NCI-H2107 treated with DMSO at 0.1 percent for 48 hours (cell line): ENCODE results near the gene EFL1.
"Not testable (repeated sequence)": the region's sequence is repeated elsewhere in the genome, so short reads cannot be mapped to it uniquely, and the experiment has no call there.

Experiments
- DNase-seq: peaks from one replicate; lab custom pipeline; 2025; ENCODE audit not compliant: unreplicated experiment; lab: John Stamatoyannopoulos, UW

Gene EFL1

DNA sequence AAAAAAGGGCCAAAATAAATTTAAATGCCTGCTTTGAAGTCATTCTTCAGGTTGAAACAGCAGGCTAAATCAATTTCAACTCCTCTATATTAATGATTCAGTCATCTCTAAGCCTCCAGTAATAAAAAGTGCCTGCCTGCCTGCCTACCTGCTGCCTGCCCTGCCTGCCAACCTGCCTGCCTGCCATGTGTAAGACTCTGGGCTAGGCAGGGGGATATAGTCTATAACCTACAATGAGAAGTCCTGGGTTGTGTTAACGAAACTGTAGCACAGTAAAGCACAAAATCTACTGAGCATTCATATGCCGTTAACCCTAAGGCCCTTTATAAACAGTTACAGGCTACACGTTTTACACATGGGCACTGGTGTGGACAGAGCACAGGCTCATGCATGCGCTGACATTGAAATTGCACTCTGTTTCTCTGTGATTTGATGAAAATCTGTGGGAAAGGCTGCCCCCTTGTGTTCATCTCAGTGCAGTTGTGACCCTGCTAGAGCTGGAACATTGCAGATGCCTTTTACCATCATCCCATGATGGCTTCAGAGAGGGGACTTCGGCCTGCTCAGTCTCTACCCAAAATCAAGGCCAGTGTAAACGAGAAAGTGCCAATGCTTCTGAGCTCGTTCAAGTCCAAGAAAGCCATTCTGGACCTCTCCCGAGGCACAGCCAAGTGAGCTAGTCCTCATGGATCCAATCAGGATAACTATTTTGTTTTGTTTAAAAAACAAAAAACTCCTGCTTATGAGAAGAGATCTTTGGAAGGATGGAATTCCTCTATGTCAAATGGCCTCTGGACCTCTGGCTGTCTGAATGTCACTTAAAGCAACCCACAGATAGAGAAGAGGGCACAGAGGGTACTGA lies 64.6 kb downstream of the EFL1 start:
- DNase-seq: no peak

GRCh38 chr15:82196353-82196752 lies 66.2 kb downstream of the EFL1 start:
- no peak for DNase-seq

- DNase-seq: not testable (repeated sequence)
These were observed 66.7 kb downstream of the EFL1 start for GRCh38 chr15:82195818-82196217.

GRCh38 chr15:82194488-82194887 lies 68.0 kb downstream of the EFL1 start:
- not testable (repeated sequence) for DNase-seq

DNA sequence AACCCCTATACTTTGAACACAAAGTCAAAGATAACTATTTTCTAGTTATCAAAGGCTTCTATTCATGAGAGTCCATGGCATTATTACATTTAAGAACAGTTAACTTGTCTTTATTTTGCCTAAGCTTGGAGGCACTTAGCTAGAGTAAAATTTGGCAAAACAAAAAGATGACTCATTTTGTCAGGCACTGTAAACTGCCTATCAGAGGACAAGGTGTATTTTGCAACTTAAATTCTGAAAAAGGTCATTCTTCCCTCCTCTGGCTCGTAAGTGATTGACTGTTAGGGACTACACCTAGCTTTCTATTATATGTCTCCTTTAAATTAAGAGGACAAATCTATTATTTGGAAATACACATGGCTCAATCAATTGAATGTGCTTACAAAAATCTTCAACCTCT lies 69.1 kb downstream of the EFL1 start:
- DNase-seq: not testable (repeated sequence)

DNA sequence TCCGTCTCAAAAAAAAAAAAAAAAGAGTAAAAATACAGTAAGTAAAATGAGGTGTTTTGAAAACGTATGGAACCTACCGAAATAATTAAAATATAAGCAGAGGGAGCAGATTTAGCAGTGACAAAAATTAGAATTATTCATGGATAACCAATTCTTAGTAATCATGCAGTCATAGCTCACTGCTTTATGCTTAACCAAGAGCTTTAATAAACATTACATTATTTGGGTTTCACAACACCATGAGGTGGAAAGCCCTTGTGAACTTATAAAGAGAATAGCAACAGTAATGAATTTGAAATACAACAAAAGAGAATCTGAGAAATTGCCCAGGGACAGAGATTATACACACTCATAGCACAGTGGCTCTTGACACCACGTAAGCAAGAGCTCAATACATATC lies 70.1 kb downstream of the EFL1 start:
- DNase-seq: not testable (repeated sequence)

GRCh38 chr15:82186719-82187406 lies 75.7 kb downstream of the EFL1 start:
- no peak for DNase-seq

- no peak for DNase-seq
These were observed 76.4 kb downstream of the EFL1 start for GRCh38 chr15:82186161-82186560.

DNA sequence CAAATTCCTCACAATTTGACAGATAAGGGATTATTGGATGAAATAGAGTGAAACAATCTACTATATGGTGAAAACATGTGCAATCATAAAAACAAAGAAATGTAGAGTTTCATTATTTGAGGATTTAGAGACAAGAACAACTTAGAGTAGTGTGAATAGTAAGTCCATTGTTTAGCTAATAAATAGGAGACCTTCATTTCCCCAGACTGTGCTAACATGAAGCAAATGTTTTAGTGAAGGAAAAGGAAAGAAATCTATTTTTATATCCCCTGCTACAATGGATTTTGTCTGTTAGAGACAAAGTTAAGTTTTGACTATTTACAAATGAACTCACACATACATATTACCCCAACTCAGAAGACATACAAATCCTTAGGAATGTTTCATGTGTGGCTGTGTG lies 77.8 kb downstream of the EFL1 start:
- DNase-seq: no peak

- DNase-seq: no peak
These were observed 78.2 kb downstream of the EFL1 start for GRCh38 chr15:82184355-82184754.

DNA sequence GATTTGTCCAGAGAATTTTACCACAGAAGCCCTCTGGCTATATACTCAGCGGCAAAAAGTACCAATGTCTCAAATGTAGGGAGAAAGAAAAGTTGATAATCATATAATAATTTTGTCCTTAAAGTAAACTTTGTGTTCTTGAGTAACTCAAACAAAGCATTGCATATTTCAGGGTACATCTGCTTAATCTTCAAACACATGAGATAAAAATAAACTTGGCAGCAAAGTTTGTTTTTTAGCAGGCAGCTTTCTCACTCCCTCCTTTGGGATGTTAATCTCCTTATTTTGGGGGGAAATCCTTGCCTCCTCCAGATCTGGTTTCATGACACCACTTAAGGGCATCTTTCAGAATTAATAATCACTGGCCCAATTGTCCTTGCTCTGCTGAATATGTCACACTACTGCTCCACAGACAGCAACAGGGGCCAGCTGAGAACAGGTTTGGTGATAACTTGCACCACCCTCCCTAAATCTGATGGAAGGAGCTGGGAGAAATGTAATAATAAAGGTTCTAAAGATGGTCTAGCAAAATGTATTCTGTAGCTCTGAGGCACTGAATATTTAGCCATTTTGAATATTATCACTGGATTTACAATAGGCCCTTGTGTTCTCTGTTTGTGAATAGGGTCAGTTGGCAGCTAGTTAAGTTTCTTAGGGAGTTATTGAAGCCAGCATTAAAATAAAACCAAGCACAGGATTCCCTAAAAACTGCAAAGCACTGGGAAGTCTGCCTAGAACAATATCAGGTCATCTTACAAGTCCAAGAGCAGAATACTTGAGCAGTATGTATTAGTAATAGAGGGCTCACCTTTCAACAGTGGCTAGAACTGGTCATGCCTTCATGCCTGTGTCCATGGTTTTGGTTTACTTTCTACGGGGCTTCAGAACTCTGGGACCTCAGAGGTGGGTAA lies 79.2 kb downstream of the EFL1 start:
- no peak for DNase-seq

DNA sequence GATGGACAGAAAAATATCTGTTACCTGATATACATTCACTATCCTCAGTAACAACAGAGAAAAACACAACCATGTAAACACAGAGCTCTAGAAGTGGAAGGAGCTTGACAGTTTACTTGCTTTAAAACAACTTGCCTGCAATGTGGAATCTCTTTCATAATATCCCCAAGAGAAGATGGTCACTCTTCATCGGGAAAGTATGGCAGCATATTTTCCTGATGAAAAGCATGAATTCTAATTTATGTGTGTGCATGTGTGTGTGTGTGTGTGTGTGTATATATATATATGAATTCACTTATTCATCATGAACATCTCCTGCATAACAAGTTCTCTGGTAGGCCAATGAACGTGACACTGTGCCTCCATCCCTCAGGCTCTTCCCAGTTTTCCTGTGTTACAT lies 81.2 kb downstream of the EFL1 start:
- no peak for DNase-seq

- no peak for DNase-seq
These were observed 84.5 kb downstream of the EFL1 start for GRCh38 chr15:82178061-82178460.

- DNase-seq: no peak
These were observed 85.1 kb downstream of the EFL1 start for GRCh38 chr15:82177291-82178010.

GRCh38 chr15:82176542-82176941 lies 86.0 kb downstream of the EFL1 start:
- DNase-seq: no peak

GRCh38 chr15:82174471-82175235 lies 87.9 kb downstream of the EFL1 start:
- DNase-seq: no peak

DNA sequence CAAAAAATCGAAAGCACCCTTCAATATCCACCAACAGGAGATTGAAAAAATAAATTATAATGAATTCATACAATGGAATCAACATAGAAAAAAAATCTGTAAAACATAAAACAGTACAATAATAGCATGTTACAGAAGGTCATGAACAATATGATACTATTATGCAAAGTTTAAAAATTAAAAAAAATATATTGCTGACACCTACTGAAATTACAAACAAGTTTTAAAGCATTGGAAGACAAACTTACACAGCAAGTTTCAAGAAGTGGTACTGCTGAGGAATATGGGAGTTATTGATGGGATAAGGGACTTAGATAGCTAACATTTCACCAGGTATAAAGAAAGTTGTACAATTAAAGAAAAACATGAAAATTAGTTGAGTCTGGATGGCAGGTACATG lies 89.4 kb downstream of the EFL1 start:
- DNase-seq: no peak

- DNase-seq: no peak
These were observed 90.0 kb downstream of the EFL1 start for GRCh38 chr15:82172506-82172905.

DNA sequence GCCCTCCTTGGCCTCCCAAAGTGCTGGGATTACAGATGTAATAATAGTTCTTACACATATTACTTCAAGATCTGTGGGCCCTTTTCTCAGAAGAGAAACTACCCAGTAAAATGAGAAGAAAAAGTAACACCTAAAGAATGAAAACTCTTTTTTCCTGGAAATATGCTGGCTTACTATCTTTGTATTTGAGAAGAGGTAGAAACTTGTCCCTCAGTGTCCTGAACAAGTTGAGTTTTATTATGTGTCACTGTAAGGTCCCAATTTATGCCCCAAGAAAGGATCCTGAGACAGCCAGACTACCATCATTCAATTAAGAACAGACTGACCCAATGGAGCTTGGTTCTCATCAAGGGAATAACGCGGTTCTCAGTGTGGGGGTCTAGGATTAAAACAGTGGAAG lies 93.8 kb downstream of the EFL1 start:
- no peak for DNase-seq

GRCh38 chr15:82168296-82168695 lies 94.2 kb downstream of the EFL1 start:
- DNase-seq: no peak
